SK-N-SH (cell line): ENCODE measurements around the gene COL9A3. TPM values are rescaled to one million over a fixed set of nuclear protein-coding genes. Genes with fewer than 3 reads are reported as not detected.

ENCODE experiments used
- CTCF ChIA-PET: fragments of 300-600, 350-600 bp; formaldehyde crosslinking; extraction: SDS; loops from one replicate; lab custom pipeline; 2021; lab: Yijun Ruan, JAX
- POLR2A ChIA-PET: fragments of 350-600 bp; sonication (Branson Sonifier 250); formaldehyde crosslinking; extraction: SDS; loops from one replicate; lab custom pipeline; 2020; ENCODE audit warnings: antibody characterized with exemption, inconsistent platforms; lab: Yijun Ruan, JAX
- DNase-seq: peaks from one replicate; pipeline ENCODE4 v3.0.0; 2012
- H2AFZ ChIP-seq: fragments of 200-600 bp; sonication (generic); 2 replicates; pipeline ENCODE4 v1.8.1; 2016; ENCODE audit warnings: antibody characterized with exemption, mild to moderate bottlenecking, low read depth
- H3F3A ChIP-seq: fragments of 200-600 bp; sonication (generic); replicated peaks from 2 replicates; pipeline ENCODE3; 2016; ENCODE audit warnings: antibody characterized with exemption, mild to moderate bottlenecking; ENCODE audit not compliant: insufficient read depth
- H3K27ac ChIP-seq, 2 experiments: fragments of 200-500 bp in 1 of 2; fragments of 200-600 bp in 1 of 2; sonication (Bioruptor generic) in 1 of 2; sonication (generic), shearing (Covaris generic) in 1 of 2; 2 replicates each; pipeline versions ENCODE4 v1.5.1 to v1.6.1; 2014 to 2016; ENCODE audit warnings: low read depth in 2 of 2, inconsistent platforms in 1 of 2, low read length in 1 of 2, mild to moderate bottlenecking in 1 of 2, mixed read lengths in 1 of 2
- H3K27me3 ChIP-seq: fragments of 200-600 bp; sonication (generic), shearing (Covaris generic); 2 replicates; pipeline ENCODE4 v1.6.1; 2016; ENCODE audit warnings: mixed run types; ENCODE audit not compliant: insufficient read depth
- H3K36me3 ChIP-seq, 2 experiments: fragments of 200-500 bp in 1 of 2; fragments of 200-600 bp in 1 of 2; sonication (Bioruptor generic) in 1 of 2; sonication (generic) in 1 of 2; replicated peaks in 1 of 2; 2 replicates each; pipeline versions ENCODE3 to v1.5.1; 2014 to 2016; ENCODE audit warnings: low read length in 1 of 2, mild to moderate bottlenecking in 1 of 2; ENCODE audit not compliant: insufficient read depth in 2 of 2, control insufficient read depth in 1 of 2
- H3K4me1 ChIP-seq, 2 experiments: fragments of 200-500 bp in 1 of 2; fragments of 200-600 bp in 1 of 2; sonication (Bioruptor generic) in 1 of 2; sonication (generic), shearing (Covaris generic) in 1 of 2; 2 replicates each; pipeline versions ENCODE4 v1.5.1 to v1.6.1; 2014 to 2016; ENCODE audit warnings: low read depth in 1 of 2, low read length in 1 of 2, mixed run types in 1 of 2; ENCODE audit not compliant: insufficient read depth in 2 of 2, control insufficient read depth in 1 of 2
- H3K4me2 ChIP-seq: fragments of 200-600 bp; sonication (generic), shearing (Covaris generic); 2 replicates; pipeline ENCODE4 v1.6.1; 2017; ENCODE audit warnings: mixed run types
- H3K4me3 ChIP-seq, 2 experiments: fragments of 200-500 bp in 1 of 2; fragments of 200-600 bp in 1 of 2; sonication (Bioruptor generic) in 1 of 2; sonication (generic), shearing (Covaris generic) in 1 of 2; 2 replicates each; pipeline versions ENCODE4 v1.5.1 to v1.8.1; 2014 to 2016; ENCODE audit warnings: low read depth in 2 of 2, inconsistent platforms in 1 of 2, low read length in 1 of 2, mild to moderate bottlenecking in 1 of 2, mixed read lengths in 1 of 2, moderate library complexity in 1 of 2
- H3K79me2 ChIP-seq: fragments of 200-600 bp; sonication (generic); 2 replicates; pipeline ENCODE4 v1.8.1; 2017; ENCODE audit warnings: mild to moderate bottlenecking; ENCODE audit not compliant: insufficient read depth
- H3K9ac ChIP-seq: fragments of 200-600 bp; sonication (generic); 2 replicates; pipeline ENCODE4 v1.6.1; 2017; ENCODE audit warnings: mixed run types
- H3K9me2 ChIP-seq: fragments of 200-600 bp; sonication (generic); 2 replicates; pipeline ENCODE4 v1.6.1; 2017; ENCODE audit warnings: mixed run types
- H3K9me3 ChIP-seq: fragments of 200-600 bp; sonication (generic); 2 replicates; pipeline ENCODE4 v1.6.1; 2017; ENCODE audit warnings: mixed run types, mild to moderate bottlenecking, moderate library complexity
- H4K20me1 ChIP-seq: fragments of 200-600 bp; sonication (generic); 2 replicates; pipeline ENCODE4 v1.6.1; 2017; ENCODE audit warnings: mild to moderate bottlenecking, mixed run types; ENCODE audit not compliant: insufficient read depth
- EP300 ChIP-seq, 2 experiments: IDR thresholded peaks; 2 replicates each; pipeline versions ENCODE4 v1.4.0 to v1.6.1; 2012; ENCODE audit warnings: borderline replicate concordance in 1 of 2, low read depth in 1 of 2, low read length in 1 of 2
- EZH2phosphoT487 ChIP-seq: fragments of 200-600 bp; sonication (generic); IDR thresholded peaks from 2 replicates; pipeline ENCODE4 v1.6.1; 2017; ENCODE audit warnings: low read depth, mixed run types, mild to moderate bottlenecking, antibody characterized with exemption, moderate library complexity, borderline replicate concordance
- FOXJ3 ChIP-seq: sonication (generic); formaldehyde crosslinking; IDR thresholded peaks from 2 replicates; pipeline ENCODE4 v1.5.1; 2020; ENCODE audit warnings: mild to moderate bottlenecking, missing genetic modification reagents
- GABPA ChIP-seq: IDR thresholded peaks from 2 replicates; pipeline ENCODE4 v1.4.0; 2012; ENCODE audit warnings: low read depth, mild to moderate bottlenecking
- GATA2 ChIP-seq: sonication (generic); formaldehyde crosslinking; IDR thresholded peaks from 2 replicates; pipeline ENCODE4 v1.5.0; 2020; ENCODE audit warnings: mild to moderate bottlenecking, missing genetic modification reagents
- JUND ChIP-seq: IDR thresholded peaks from 2 replicates; pipeline ENCODE4 v1.4.0; 2012
- NRF1 ChIP-seq: IDR thresholded peaks from 2 replicates; pipeline ENCODE4 v1.6.1; 2012; ENCODE audit warnings: low read depth, mild to moderate bottlenecking, low read length
- POLR2AphosphoS5 ChIP-seq: IDR thresholded peaks from 2 replicates; pipeline ENCODE4 v1.6.1; 2012; ENCODE audit warnings: low read depth, low read length
- REST ChIP-seq: IDR thresholded peaks from 2 replicates; pipeline ENCODE4 v1.6.1; 2012; ENCODE audit warnings: mild to moderate bottlenecking, low read depth, low read length, moderate library complexity
- SIN3A ChIP-seq: IDR thresholded peaks from 2 replicates; pipeline ENCODE4 v1.6.1; 2012; ENCODE audit warnings: low read depth, mild to moderate bottlenecking, low read length, moderate library complexity, borderline replicate concordance
- SMC3 ChIP-seq: IDR thresholded peaks from 2 replicates; pipeline ENCODE4 v1.6.1; 2012; ENCODE audit warnings: low read depth, low read length, improper control_type of control experiment
- TAF1 ChIP-seq: IDR thresholded peaks from 2 replicates; pipeline ENCODE4 v1.6.1; 2012; ENCODE audit warnings: low read depth, mild to moderate bottlenecking, low read length, moderate library complexity, borderline replicate concordance
- USF2 ChIP-seq: fragments of 150-350 bp; IDR thresholded peaks from 2 replicates; pipeline ENCODE4 v1.6.1; 2017; ENCODE audit warnings: antibody characterized with exemption, low read length, low read depth, borderline replicate concordance
- ZBTB33 ChIP-seq: IDR thresholded peaks from 2 replicates; pipeline ENCODE4 v1.4.0; 2012; ENCODE audit warnings: low read depth, borderline replicate concordance
- WGBS: methylation state at CpG from one replicate; pipeline ENCODE4 v1.1.6; 2017; ENCODE audit warnings: low lambda C conversion rate; 5-methylcytosine and 5-hydroxymethylcytosine counted together
- polyA plus RNA-seq, 3 experiments: library from polyadenylated mRNA; depleted of rRNA; stranded (reverse); fragments of >200 nt; gene quantifications; 2 replicates each; pipeline ENCODE4 v1.2.3, GENCODE V29; 2012
- TF ChIP-seq, protein P1 (sequence below): IDR thresholded peaks from 2 replicates; pipeline ENCODE4 v1.4.0; 2012; ENCODE audit warnings: low read depth, borderline replicate concordance
- TF ChIP-seq, protein P2 (sequence below): fragments of 150-350 bp; IDR thresholded peaks from 2 replicates; pipeline ENCODE4 v1.6.1; 2016; ENCODE audit warnings: mild to moderate bottlenecking, low read depth, low read length
- TF ChIP-seq, protein P3 (sequence below): IDR thresholded peaks from 2 replicates; pipeline ENCODE4 v1.4.0; 2012; ENCODE audit warnings: low read depth
- TF ChIP-seq, protein P4 (sequence below): fragments of 200-600 bp; sonication (generic); IDR thresholded peaks from 2 replicates; pipeline ENCODE4 v1.6.1; 2017; ENCODE audit warnings: antibody characterized with exemption, mild to moderate bottlenecking, moderate library complexity

Gene COL9A3
- polyA plus RNA-seq, 1 of the 3 experiments (the other 2 are of a cell fraction), result 2.5 TPM

- WGBS, result 56% methylated on average over 2 of the region's 9 CpGs
- Histone ChIP-seq H3K4me1 (peaks cover 0 to 4% of the 10 kb centered on the region in 2 experiments; a peak in 1 of 4 replicates), H3K79me2 (no peaks in the 10 kb centered on the region), H2AFZ (no peak overlapping the region), H3K27ac (no peak overlapping the region), H3K27me3 (no peaks in the 10 kb centered on the region), H3K4me3 (no peak overlapping the region), H3K4me2 (no peak overlapping the region), H3K9ac (no peak overlapping the region), H3K9me2 (no peaks in the 10 kb centered on the region), H4K20me1 (no peaks in the 10 kb centered on the region), H3F3A (no peaks in the 10 kb centered on the region), H3K36me3 (no peaks in the 10 kb centered on the region), H3K9me3 (no peaks in the 10 kb centered on the region)
- ChIA-PET POLR2A (no interaction called here), CTCF (interaction anchor here (1.7 kb wide), 1 partner anchor 16 kb away, joined by 6 read pairs; no protein-coding TSS in a partner anchor)
- DNase-seq, result no peak
- no peak for TF ChIP-seq ZBTB33
- no peak for TF ChIP-seq JUND
- TF ChIP-seq, protein P1, sequence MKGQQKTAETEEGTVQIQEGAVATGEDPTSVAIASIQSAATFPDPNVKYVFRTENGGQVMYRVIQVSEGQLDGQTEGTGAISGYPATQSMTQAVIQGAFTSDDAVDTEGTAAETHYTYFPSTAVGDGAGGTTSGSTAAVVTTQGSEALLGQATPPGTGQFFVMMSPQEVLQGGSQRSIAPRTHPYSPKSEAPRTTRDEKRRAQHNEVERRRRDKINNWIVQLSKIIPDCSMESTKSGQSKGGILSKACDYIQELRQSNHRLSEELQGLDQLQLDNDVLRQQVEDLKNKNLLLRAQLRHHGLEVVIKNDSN, result no peak
- no peak for TF ChIP-seq FOXJ3 (CRISPR knock-in tag)
- no peak for TF ChIP-seq GATA2 (CRISPR knock-in tag)
- TF ChIP-seq, protein P2, sequence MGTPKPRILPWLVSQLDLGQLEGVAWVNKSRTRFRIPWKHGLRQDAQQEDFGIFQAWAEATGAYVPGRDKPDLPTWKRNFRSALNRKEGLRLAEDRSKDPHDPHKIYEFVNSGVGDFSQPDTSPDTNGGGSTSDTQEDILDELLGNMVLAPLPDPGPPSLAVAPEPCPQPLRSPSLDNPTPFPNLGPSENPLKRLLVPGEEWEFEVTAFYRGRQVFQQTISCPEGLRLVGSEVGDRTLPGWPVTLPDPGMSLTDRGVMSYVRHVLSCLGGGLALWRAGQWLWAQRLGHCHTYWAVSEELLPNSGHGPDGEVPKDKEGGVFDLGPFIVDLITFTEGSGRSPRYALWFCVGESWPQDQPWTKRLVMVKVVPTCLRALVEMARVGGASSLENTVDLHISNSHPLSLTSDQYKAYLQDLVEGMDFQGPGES, result no peak
- no peak for TF ChIP-seq USF2
- no peak for TF ChIP-seq TAF1
- TF ChIP-seq, protein P3, sequence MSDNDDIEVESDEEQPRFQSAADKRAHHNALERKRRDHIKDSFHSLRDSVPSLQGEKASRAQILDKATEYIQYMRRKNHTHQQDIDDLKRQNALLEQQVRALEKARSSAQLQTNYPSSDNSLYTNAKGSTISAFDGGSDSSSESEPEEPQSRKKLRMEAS, result no peak
- TF ChIP-seq SIN3A, result no peak
- no peak for TF ChIP-seq NRF1
- TF ChIP-seq GABPA, result no peak
- TF ChIP-seq EZH2phosphoT487, result no peak
- TF ChIP-seq SMC3, result no peak
- no peak for TF ChIP-seq REST
- TF ChIP-seq POLR2AphosphoS5, result no peak
- no peak for TF ChIP-seq EP300 (IDR thresholded peaks at IDR 0.05; ENCODE audit: borderline replicate concordance in 1 of 2, low read depth in 1 of 2, low read length in 1 of 2)
- TF ChIP-seq, protein P4, sequence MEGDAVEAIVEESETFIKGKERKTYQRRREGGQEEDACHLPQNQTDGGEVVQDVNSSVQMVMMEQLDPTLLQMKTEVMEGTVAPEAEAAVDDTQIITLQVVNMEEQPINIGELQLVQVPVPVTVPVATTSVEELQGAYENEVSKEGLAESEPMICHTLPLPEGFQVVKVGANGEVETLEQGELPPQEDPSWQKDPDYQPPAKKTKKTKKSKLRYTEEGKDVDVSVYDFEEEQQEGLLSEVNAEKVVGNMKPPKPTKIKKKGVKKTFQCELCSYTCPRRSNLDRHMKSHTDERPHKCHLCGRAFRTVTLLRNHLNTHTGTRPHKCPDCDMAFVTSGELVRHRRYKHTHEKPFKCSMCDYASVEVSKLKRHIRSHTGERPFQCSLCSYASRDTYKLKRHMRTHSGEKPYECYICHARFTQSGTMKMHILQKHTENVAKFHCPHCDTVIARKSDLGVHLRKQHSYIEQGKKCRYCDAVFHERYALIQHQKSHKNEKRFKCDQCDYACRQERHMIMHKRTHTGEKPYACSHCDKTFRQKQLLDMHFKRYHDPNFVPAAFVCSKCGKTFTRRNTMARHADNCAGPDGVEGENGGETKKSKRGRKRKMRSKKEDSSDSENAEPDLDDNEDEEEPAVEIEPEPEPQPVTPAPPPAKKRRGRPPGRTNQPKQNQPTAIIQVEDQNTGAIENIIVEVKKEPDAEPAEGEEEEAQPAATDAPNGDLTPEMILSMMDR, result no peak
Observed at GRCh38 chr20:62775206-62775605, 41.6 kb upstream of the COL9A3 start.
